HG03457 (cell line): ENCODE data around the gene CXorf58.
"Not testable (repeated sequence)": the region's sequence is repeated elsewhere in the genome, so short reads cannot be mapped to it uniquely, and the experiment has no call there.

Experiments
- ATAC-seq: cut with Tn5 transposase; IDR thresholded peaks from one replicate; pipeline ENCODE4 v1.9.1; 2021; ENCODE audit warnings: moderate number of reproducible peaks; ENCODE audit not compliant: unreplicated experiment

CXorf58 gene

GRCh38 chrX:23952984-23953907 lies 45.4 kb downstream of the CXorf58 start:
- ATAC-seq = peak; percentile 97

- ATAC-seq = no peak
Observed at GRCh38 chrX:23953908-23954269, 46.1 kb downstream of the CXorf58 start.

- no peak for ATAC-seq
Observed at GRCh38 chrX:23954396-23954795, 46.6 kb downstream of the CXorf58 start.

DNA sequence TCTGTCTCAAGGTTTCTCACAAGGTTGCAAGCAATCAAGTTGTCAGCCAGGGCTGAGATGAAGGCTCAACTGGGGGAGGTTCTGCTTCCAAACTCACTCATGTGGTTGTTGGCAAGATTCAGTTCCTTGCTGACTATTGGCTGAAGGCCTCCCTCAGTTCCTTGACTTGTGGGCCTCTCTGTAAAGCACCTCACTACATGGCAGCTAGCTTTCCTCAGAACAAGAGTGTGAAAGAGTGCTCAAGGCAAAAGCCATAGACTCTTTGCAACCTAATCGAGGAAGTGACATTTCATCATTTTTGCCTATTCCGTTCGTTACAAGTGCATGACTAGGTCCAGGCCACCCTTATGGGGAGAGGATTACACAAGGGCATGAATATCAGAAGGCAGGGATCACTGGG lies 52.0 kb downstream of the CXorf58 start:
- ATAC-seq = no peak

- ATAC-seq = no peak
Observed at GRCh38 chrX:23964191-23964590, 56.4 kb downstream of the CXorf58 start.

GRCh38 chrX:23965630-23966029 lies 57.8 kb downstream of the CXorf58 start:
- ATAC-seq = not testable (repeated sequence)

DNA sequence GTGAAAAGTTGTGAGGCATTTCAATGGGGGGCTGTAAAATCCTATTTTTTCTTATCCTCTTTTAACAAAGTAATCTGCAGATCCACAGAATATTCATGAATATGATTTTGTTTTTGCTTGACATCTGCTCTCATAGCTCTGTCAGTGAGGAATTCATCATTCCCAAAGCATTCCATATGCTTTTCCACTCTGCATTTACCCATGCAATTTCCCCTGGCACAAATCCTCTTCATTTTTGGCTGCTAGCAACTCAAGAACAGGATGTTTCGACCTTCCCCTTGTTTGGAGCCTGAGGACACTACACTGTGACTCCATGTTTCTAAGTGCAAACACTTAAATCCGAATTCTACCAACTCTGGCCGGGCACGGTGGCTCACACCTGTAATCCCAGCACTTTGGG lies 70.7 kb downstream of the CXorf58 start:
- ATAC-seq = no peak

DNA sequence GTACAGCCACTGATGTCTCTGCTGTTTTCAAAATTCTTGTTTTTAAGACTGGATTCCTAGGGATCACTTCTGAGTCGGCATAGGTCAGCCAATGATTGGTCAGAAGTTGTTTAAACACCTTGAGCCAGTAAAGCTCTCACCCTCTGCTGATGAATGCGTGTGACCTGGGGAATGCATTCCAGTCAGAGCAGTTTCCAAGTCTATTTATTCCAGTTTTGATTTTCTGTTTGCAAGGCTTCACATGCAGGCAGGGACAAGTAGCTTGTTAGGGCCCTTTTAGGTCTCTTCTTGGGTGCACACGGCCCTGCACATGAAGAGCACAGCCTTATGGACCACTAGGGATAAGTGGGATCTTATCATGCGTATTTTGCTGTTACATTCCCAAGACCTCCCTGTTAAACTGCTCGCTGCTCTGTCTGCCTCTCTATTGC lies 72.2 kb downstream of the CXorf58 start:
- ATAC-seq = no peak

- no peak for ATAC-seq
Observed at GRCh38 chrX:23981222-23981621, 73.4 kb downstream of the CXorf58 start.

DNA sequence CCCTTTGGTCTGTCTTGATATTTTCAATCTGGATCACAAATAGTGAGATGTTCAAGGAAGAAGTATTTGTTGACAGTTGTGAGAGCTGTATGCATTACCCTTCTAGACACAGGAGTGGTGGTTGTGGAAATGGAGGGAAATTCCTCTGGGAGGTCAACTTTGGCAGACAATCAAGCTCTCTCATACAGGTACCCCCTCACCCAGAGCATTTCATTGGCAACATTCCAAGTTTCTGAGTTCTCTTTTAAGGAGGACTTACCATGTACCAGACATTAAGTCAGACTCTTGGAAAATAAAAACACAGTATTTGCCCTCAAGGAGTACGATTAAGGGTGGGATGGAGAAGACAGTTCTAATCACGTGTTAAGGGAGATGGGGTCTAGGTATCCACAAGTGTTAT lies 73.9 kb downstream of the CXorf58 start:
- no peak for ATAC-seq

GRCh38 chrX:23982891-23983290 lies 75.1 kb downstream of the CXorf58 start:
- no peak for ATAC-seq
